ENCODE data around the gene APBA2. TPM values are rescaled to one million over a fixed set of nuclear protein-coding genes. Genes with fewer than 3 reads are reported as not detected.

APBA2 gene
- total RNA-seq, 2 donors from 2014 or later = 0.47 to 0.48 TPM

DNA sequence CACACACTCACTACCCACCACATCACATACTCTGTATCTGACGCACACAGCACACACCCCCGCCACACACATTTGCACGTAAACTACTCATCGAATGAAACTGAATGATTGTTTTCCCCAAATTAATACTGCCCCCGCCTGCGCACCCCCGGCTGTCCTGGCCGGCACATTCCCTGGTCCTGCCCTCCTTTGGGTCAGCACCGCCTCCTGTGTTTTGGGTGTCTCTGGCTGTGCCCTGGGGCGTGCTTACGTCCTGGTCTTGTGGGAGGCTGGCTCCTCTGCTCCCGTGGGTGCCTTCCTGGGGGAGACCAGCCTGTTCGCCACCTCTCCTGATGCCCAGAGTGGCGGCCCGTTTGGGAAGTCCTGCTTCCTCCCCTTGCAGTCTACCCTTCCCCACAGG lies 30.2 kb downstream of the APBA2 start:
- no peaks in the 10 kb centered on the region for H3K4me1 ChIP-seq
- no peak overlapping the region for H3K4me3 ChIP-seq
- TF ChIP-seq, protein P1, sequence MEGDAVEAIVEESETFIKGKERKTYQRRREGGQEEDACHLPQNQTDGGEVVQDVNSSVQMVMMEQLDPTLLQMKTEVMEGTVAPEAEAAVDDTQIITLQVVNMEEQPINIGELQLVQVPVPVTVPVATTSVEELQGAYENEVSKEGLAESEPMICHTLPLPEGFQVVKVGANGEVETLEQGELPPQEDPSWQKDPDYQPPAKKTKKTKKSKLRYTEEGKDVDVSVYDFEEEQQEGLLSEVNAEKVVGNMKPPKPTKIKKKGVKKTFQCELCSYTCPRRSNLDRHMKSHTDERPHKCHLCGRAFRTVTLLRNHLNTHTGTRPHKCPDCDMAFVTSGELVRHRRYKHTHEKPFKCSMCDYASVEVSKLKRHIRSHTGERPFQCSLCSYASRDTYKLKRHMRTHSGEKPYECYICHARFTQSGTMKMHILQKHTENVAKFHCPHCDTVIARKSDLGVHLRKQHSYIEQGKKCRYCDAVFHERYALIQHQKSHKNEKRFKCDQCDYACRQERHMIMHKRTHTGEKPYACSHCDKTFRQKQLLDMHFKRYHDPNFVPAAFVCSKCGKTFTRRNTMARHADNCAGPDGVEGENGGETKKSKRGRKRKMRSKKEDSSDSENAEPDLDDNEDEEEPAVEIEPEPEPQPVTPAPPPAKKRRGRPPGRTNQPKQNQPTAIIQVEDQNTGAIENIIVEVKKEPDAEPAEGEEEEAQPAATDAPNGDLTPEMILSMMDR (IDR thresholded peaks at IDR 0.05) = no peak
- H3K36me3 ChIP-seq = no peaks in the 10 kb centered on the region
- H3K9me3 ChIP-seq = no peaks in the 10 kb centered on the region
- DNase-seq (ENCODE audit: low spot score) = no peak
- no peaks in the 10 kb centered on the region for H3K27me3 ChIP-seq
- no peak overlapping the region for H3K27ac ChIP-seq

DNA sequence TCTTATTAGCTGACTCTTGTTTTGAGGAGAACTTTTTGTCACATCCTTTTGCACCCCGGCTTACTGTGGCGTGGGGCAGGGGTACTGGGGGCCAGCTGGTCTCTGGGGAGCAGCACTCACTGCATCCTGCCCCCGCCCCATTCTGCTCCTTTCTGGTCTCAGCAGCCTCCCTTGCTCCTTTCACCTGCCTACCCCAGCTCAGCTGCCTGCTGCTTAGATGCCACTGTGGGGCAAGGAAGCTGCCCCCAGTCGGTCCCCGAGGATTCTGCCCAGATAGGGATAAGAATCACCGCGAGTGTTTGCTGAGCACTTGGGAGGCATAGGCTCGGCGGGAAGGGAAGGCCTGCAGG lies 32.0 kb downstream of the APBA2 start:
- no peaks in the 10 kb centered on the region for H3K27me3 ChIP-seq
- no peak for DNase-seq (ENCODE audit: low spot score)
- H3K4me1 ChIP-seq = no peaks in the 10 kb centered on the region
- no peak overlapping the region for H3K27ac ChIP-seq
- H3K4me3 ChIP-seq = no peak overlapping the region
- no peaks in the 10 kb centered on the region for H3K9me3 ChIP-seq
- H3K36me3 ChIP-seq = no peaks in the 10 kb centered on the region
- TF ChIP-seq, protein P1 (IDR thresholded peaks at IDR 0.05) = no peak

GRCh38 chr15:28918141-28918983 lies 32.6 kb downstream of the APBA2 start:
- TF ChIP-seq, protein P1 (IDR thresholded peaks at IDR 0.05) = no peak
- no peak overlapping the region for H3K4me3 ChIP-seq
- no peaks in the 10 kb centered on the region for H3K4me1 ChIP-seq
- H3K27ac ChIP-seq = no peak overlapping the region
- DNase-seq (ENCODE audit: low spot score) = no peak
- H3K9me3 ChIP-seq = no peaks in the 10 kb centered on the region
- H3K36me3 ChIP-seq = no peaks in the 10 kb centered on the region
- no peaks in the 10 kb centered on the region for H3K27me3 ChIP-seq

GRCh38 chr15:28919201-28919635 lies 33.4 kb downstream of the APBA2 start:
- no peak for DNase-seq (ENCODE audit: low spot score)
- Histone ChIP-seq H3K4me3 (no peak overlapping the region), H3K4me1 (no peaks in the 10 kb centered on the region), H3K36me3 (no peaks in the 10 kb centered on the region), H3K27ac (no peak overlapping the region), H3K9me3 (no peaks in the 10 kb centered on the region), H3K27me3 (no peaks in the 10 kb centered on the region)
- TF ChIP-seq, protein P1 (IDR thresholded peaks at IDR 0.05) = no peak

GRCh38 chr15:28919679-28920655 lies 34.2 kb downstream of the APBA2 start:
- H3K4me1 ChIP-seq = no peaks in the 10 kb centered on the region
- no peak overlapping the region for H3K27ac ChIP-seq
- H3K36me3 ChIP-seq = no peaks in the 10 kb centered on the region
- TF ChIP-seq, protein P1 (IDR thresholded peaks at IDR 0.05) = no peak
- no peaks in the 10 kb centered on the region for H3K27me3 ChIP-seq
- H3K4me3 ChIP-seq = no peak overlapping the region
- H3K9me3 ChIP-seq = no peaks in the 10 kb centered on the region
- DNase-seq (ENCODE audit: low spot score) = no peak

Measured in right atrium auricular region (tissue), 2 donors.